H1 (cell line): ENCODE results near the gene MSH5. TPM values are rescaled to one million over a fixed set of nuclear protein-coding genes. Genes with fewer than 3 reads are reported as not detected.

Experiments used
- CEBPB ChIP-seq: IDR thresholded peaks from 2 replicates; pipeline ENCODE4 v1.6.1; 2012; ENCODE audit warnings: low read depth, low read length
- TAF1 ChIP-seq: IDR thresholded peaks from 2 replicates; pipeline ENCODE4 v1.6.1; 2011; ENCODE audit warnings: mild to moderate bottlenecking, low read depth, low read length
- YY1 ChIP-seq: IDR thresholded peaks from 2 replicates; pipeline ENCODE4 v1.6.1; 2011; ENCODE audit warnings: low read depth, mild to moderate bottlenecking, low read length
- polyA plus RNA-seq, 7 experiments: library from polyadenylated mRNA; depleted of rRNA in 3 of 7; stranded (reverse) in 5 of 7; unstranded in 2 of 7; fragments of >200 nt in 5 of 7; fragments of 200-250 nt in 2 of 7; gene quantifications; 1 replicate in 5 of 7; 2 replicates in 1 of 7; 4 replicates in 1 of 7; pipeline versions ENCODE4 v1.2.1 to v1.2.3, GENCODE V29; 2011 to 2013; ENCODE audit warnings: missing spikeins in 2 of 7, mixed read lengths in 2 of 7
- total RNA-seq: library from RNA; stranded (reverse); fragmentation: NEBNext Ultra II Directional; extraction: Animal tissue kit (Norgen Biotek cat#: 25700); gene quantifications from 2 replicates; pipeline ENCODE4 v1.2.1, GENCODE V29; 2021
- TF ChIP-seq, protein P1 (sequence below): fragments of 300-600 bp; sonication (generic); IDR thresholded peaks from 2 replicates; pipeline ENCODE4 v1.7.1; 2012; ENCODE audit warnings: low read length, moderate library complexity, mild to moderate bottlenecking, inconsistent platforms; ENCODE audit not compliant: insufficient replicate concordance
- TF ChIP-seq, protein P2 (sequence below): IDR thresholded peaks from 2 replicates; pipeline ENCODE4 v1.6.1; 2011; ENCODE audit warnings: low read length, improper control_type of control experiment

The MSH5 gene
- total and polyA plus RNA-seq, 2 of the 8 experiments (the other 6 are each of a cell fraction or from before 2014, with no cell fraction given) = 25.3 to 26.5 TPM

DNA sequence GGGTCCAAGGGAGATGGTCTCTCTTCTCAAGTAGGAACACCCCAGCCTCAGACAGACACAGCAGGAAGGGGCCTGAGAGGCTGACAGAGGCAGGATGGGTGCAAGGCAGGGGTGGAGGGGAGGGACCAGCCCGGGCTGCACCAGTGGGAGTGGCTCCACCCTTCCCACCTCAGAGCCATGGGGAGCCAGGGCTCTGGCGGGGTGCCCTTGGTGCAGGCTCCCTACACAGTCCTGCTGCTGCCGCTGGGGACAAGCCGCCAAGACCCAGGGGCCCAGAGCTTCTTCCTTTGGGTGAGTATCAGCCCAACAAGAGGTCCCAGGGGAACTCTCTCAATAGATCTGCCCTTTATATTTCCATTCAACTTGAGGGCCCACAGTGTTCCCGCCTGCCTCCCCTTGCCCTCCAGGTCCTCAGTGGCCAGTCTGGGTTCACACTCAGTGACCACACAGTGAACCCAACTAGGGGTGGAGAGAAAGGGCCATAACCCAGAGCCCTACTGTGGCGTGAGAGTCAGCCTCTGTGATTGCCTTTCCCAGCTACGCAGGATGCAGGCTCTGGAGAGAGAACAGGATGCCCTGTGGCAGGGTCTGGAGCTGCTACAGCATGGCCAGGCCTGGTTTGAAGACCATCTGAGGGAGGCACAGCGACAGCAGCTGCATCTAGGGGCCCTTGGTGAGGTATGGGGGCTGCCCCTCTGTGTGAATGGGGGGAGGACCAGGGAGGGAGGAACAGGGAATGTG lies 23.2 kb downstream of the MSH5 start (continued):
- TF ChIP-seq TAF1 (no peak), YY1 (no peak), CEBPB (no peak)
- TF ChIP-seq, protein P1, sequence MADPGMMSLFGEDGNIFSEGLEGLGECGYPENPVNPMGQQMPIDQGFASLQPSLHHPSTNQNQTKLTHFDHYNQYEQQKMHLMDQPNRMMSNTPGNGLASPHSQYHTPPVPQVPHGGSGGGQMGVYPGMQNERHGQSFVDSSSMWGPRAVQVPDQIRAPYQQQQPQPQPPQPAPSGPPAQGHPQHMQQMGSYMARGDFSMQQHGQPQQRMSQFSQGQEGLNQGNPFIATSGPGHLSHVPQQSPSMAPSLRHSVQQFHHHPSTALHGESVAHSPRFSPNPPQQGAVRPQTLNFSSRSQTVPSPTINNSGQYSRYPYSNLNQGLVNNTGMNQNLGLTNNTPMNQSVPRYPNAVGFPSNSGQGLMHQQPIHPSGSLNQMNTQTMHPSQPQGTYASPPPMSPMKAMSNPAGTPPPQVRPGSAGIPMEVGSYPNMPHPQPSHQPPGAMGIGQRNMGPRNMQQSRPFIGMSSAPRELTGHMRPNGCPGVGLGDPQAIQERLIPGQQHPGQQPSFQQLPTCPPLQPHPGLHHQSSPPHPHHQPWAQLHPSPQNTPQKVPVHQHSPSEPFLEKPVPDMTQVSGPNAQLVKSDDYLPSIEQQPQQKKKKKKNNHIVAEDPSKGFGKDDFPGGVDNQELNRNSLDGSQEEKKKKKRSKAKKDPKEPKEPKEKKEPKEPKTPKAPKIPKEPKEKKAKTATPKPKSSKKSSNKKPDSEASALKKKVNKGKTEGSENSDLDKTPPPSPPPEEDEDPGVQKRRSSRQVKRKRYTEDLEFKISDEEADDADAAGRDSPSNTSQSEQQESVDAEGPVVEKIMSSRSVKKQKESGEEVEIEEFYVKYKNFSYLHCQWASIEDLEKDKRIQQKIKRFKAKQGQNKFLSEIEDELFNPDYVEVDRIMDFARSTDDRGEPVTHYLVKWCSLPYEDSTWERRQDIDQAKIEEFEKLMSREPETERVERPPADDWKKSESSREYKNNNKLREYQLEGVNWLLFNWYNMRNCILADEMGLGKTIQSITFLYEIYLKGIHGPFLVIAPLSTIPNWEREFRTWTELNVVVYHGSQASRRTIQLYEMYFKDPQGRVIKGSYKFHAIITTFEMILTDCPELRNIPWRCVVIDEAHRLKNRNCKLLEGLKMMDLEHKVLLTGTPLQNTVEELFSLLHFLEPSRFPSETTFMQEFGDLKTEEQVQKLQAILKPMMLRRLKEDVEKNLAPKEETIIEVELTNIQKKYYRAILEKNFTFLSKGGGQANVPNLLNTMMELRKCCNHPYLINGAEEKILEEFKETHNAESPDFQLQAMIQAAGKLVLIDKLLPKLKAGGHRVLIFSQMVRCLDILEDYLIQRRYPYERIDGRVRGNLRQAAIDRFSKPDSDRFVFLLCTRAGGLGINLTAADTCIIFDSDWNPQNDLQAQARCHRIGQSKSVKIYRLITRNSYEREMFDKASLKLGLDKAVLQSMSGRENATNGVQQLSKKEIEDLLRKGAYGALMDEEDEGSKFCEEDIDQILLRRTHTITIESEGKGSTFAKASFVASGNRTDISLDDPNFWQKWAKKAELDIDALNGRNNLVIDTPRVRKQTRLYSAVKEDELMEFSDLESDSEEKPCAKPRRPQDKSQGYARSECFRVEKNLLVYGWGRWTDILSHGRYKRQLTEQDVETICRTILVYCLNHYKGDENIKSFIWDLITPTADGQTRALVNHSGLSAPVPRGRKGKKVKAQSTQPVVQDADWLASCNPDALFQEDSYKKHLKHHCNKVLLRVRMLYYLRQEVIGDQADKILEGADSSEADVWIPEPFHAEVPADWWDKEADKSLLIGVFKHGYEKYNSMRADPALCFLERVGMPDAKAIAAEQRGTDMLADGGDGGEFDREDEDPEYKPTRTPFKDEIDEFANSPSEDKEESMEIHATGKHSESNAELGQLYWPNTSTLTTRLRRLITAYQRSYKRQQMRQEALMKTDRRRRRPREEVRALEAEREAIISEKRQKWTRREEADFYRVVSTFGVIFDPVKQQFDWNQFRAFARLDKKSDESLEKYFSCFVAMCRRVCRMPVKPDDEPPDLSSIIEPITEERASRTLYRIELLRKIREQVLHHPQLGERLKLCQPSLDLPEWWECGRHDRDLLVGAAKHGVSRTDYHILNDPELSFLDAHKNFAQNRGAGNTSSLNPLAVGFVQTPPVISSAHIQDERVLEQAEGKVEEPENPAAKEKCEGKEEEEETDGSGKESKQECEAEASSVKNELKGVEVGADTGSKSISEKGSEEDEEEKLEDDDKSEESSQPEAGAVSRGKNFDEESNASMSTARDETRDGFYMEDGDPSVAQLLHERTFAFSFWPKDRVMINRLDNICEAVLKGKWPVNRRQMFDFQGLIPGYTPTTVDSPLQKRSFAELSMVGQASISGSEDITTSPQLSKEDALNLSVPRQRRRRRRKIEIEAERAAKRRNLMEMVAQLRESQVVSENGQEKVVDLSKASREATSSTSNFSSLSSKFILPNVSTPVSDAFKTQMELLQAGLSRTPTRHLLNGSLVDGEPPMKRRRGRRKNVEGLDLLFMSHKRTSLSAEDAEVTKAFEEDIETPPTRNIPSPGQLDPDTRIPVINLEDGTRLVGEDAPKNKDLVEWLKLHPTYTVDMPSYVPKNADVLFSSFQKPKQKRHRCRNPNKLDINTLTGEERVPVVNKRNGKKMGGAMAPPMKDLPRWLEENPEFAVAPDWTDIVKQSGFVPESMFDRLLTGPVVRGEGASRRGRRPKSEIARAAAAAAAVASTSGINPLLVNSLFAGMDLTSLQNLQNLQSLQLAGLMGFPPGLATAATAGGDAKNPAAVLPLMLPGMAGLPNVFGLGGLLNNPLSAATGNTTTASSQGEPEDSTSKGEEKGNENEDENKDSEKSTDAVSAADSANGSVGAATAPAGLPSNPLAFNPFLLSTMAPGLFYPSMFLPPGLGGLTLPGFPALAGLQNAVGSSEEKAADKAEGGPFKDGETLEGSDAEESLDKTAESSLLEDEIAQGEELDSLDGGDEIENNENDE = no peak
- TF ChIP-seq, protein P2, sequence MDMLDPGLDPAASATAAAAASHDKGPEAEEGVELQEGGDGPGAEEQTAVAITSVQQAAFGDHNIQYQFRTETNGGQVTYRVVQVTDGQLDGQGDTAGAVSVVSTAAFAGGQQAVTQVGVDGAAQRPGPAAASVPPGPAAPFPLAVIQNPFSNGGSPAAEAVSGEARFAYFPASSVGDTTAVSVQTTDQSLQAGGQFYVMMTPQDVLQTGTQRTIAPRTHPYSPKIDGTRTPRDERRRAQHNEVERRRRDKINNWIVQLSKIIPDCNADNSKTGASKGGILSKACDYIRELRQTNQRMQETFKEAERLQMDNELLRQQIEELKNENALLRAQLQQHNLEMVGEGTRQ = no peak
